Sigmoid colon (tissue), 7 donors: ENCODE data around the gene COQ10A. TPM values are rescaled to one million over a fixed set of nuclear protein-coding genes. Genes with fewer than 3 reads are reported as not detected.

Source experiments
- DNase-seq: peaks from one replicate; pipeline ENCODE4 v3.0.0-alpha.2; 2019
- H3K27ac ChIP-seq, 4 donors: fragments of 200-600 bp; sonication (generic); one replicate each; pipeline ENCODE4 v1.5.1; 2016 to 2019; ENCODE audit warnings: mild to moderate bottlenecking in 1 of 4
- H3K27me3 ChIP-seq, 3 donors: fragments of 200-600 bp; sonication (generic); one replicate each; pipeline ENCODE4 v1.5.1; 2019; ENCODE audit warnings: mild to moderate bottlenecking in 1 of 3
- H3K36me3 ChIP-seq, 4 donors: fragments of 200-600 bp; sonication (generic); one replicate each; pipeline ENCODE4 v1.5.1; 2016 to 2019
- H3K4me1 ChIP-seq, 4 donors: fragments of 200-600 bp; sonication (generic); one replicate each; pipeline ENCODE4 v1.5.1; 2017 to 2019
- H3K4me3 ChIP-seq, 4 donors: fragments of 200-600 bp; sonication (generic); one replicate each; pipeline ENCODE4 v1.5.1; 2017 to 2019; ENCODE audit warnings: mild to moderate bottlenecking in 2 of 4, moderate library complexity in 1 of 4
- H3K9me3 ChIP-seq, 4 donors: fragments of 200-600 bp in 3 of 4; sonication (generic) in 3 of 4; one replicate each; pipeline versions ENCODE4 v1.5.1 to v1.6.1; 2013 to 2019
- EP300 ChIP-seq, 4 donors: sonication (generic); formaldehyde crosslinking; IDR thresholded peaks; one replicate each; pipeline ENCODE4 v1.6.1; 2017; ENCODE audit warnings: antibody characterized with exemption in 4 of 4
- POLR2A ChIP-seq, 2 donors: fragments of 450-650 bp; IDR thresholded peaks; one replicate each; pipeline ENCODE4 v1.6.1; 2016; ENCODE audit warnings: antibody characterized with exemption in 2 of 2, mild to moderate bottlenecking in 2 of 2, moderate library complexity in 2 of 2
- POLR2AphosphoS5 ChIP-seq, 4 donors: sonication (generic); formaldehyde crosslinking; IDR thresholded peaks; one replicate each; pipeline ENCODE4 v1.6.1; 2017; ENCODE audit warnings: antibody characterized with exemption in 4 of 4
- WGBS, 2 donors: extraction: QIAGEN DNeasy Blood & Tissue Kit; methylation state at CpG; one replicate each; pipeline ENCODE4 v1.1.7; 2013; 5-methylcytosine and 5-hydroxymethylcytosine counted together
- intact Hi-C: fragments of 100-400 bp; cut with DNase I; formaldehyde crosslinking; loops from one replicate; pipeline ENCODE4 v1.15.1; 2023
- polyA plus RNA-seq, 3 donors: library from polyadenylated mRNA; stranded (reverse); fragments of 200-250 nt; gene quantifications; one replicate each; pipeline ENCODE4 v1.2.3, GENCODE V29; 2013
- total RNA-seq, 4 donors: library from RNA; depleted of rRNA; stranded (reverse); fragments of >200 nt; gene quantifications; one replicate each; pipeline ENCODE4 v1.1.0, GENCODE V29; 2016
- TF ChIP-seq, protein P1 (sequence below), 4 experiments: fragments of 450-650 bp in 3 of 4; fragments of 200-600 bp in 1 of 4; IDR thresholded peaks; one replicate each; pipeline ENCODE4 v1.5.1; 2016 to 2019; ENCODE audit warnings: antibody characterized with exemption in 4 of 4, mild to moderate bottlenecking in 3 of 4, moderate library complexity in 2 of 4
- donor health status: healthy with polysubstance abuse.
- donor health status: Bipolar disorder and iron deficiency.
- donor health status: healthy.

The COQ10A gene
- total and polyA plus RNA-seq, 7 donors: 2.4 to 25.0 (median 11.8) TPM

DNA sequence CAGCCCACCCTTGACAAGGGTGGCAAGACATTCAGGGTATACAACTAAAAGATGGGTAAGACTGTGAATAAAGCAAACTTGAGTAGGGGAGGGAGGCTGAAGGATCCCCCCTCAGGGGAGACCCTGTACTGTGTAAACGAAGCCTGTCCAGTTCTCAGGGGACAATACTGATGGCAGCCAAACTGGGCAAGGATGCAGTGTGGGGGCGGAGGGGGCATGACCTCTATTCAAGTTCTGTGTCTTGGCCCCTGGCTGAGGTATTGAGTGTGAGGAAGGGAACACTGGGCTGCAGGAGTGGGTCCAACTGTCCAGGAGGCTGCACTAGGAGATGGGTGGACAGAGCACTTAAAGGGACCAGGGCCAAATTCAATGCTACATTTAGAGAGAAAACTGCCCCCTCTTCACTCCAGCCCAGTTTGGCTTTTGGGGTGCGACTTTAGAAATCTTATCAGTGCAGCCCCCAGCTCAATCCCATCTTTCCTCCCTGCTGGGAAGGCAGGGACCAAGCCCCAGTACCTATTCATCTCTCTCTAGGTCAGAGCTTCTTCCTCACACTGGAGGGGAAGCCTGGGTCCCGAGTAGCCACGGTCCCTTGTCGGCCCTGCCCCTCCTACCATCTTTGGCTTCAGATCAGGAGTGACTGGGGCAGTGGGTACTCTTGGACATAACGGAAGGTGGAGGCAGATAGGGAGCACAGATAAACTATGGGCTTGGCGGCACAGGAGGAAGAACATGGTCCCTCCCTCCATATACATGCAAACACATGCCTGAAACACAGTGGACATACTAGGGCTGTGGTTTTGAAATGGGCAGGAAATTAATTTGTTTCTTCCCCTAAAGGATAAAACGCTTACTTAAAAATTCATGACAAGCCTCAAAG is 25.1 kb upstream of the COQ10A start:
- no peak overlapping the region for H3K27ac ChIP-seq
- H3K4me1 ChIP-seq: no peaks in the 10 kb centered on the region
- H3K36me3 ChIP-seq: peaks cover 55 to 92% (median 63%) of the 10 kb centered on the region in 4 donors
- intact Hi-C loops: no loop called here
- H3K4me3 ChIP-seq: no peak overlapping the region
- no peak for DNase-seq
- TF ChIP-seq EP300 (IDR thresholded peaks at IDR 0.05): no peak
- TF ChIP-seq, protein P1, sequence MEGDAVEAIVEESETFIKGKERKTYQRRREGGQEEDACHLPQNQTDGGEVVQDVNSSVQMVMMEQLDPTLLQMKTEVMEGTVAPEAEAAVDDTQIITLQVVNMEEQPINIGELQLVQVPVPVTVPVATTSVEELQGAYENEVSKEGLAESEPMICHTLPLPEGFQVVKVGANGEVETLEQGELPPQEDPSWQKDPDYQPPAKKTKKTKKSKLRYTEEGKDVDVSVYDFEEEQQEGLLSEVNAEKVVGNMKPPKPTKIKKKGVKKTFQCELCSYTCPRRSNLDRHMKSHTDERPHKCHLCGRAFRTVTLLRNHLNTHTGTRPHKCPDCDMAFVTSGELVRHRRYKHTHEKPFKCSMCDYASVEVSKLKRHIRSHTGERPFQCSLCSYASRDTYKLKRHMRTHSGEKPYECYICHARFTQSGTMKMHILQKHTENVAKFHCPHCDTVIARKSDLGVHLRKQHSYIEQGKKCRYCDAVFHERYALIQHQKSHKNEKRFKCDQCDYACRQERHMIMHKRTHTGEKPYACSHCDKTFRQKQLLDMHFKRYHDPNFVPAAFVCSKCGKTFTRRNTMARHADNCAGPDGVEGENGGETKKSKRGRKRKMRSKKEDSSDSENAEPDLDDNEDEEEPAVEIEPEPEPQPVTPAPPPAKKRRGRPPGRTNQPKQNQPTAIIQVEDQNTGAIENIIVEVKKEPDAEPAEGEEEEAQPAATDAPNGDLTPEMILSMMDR (IDR thresholded peaks at IDR 0.05): no peak
- TF ChIP-seq POLR2AphosphoS5 (IDR thresholded peaks at IDR 0.05): no peak
- TF ChIP-seq POLR2A (IDR thresholded peaks at IDR 0.05): no peak
- H3K27me3 ChIP-seq: no peaks in the 10 kb centered on the region
- 86 to 90% methylated on average over 9 of the region's 9 CpGs for WGBS, 2 donors
- H3K9me3 ChIP-seq: no peaks in the 10 kb centered on the region

DNA sequence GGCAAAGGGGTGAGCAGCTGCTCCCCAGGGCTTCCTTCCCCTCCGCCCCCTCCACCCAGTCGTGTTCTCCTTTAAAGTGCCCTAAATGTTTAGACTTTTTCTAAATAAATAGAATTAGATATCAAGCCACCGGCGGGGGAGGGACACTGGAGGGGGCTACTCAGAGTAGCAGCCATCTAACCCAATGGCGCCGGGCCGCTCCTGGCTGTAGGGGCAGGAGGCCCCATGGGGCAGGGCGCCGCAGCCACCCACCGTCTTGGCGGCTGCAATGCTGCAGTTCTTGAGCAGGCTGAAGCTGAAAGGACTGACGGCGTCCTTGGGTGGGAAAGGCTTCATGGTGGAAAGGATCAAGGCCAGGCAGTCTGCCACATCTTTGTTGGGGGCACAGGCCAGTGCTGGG is 23.8 kb upstream of the COQ10A start:
- H3K4me1 ChIP-seq: no peaks in the 10 kb centered on the region
- 89 to 90% methylated on average over 13 of the region's 13 CpGs for WGBS, 2 donors
- H3K27ac ChIP-seq: no peak overlapping the region
- H3K4me3 ChIP-seq: no peak overlapping the region
- no peaks in the 10 kb centered on the region for H3K27me3 ChIP-seq
- H3K9me3 ChIP-seq: no peaks in the 10 kb centered on the region
- DNase-seq: no peak
- no peak for TF ChIP-seq EP300 (IDR thresholded peaks at IDR 0.05)
- no peak for TF ChIP-seq POLR2A (IDR thresholded peaks at IDR 0.05)
- no peak for TF ChIP-seq POLR2AphosphoS5 (IDR thresholded peaks at IDR 0.05)
- TF ChIP-seq, protein P1 (IDR thresholded peaks at IDR 0.05): no peak
- peaks cover 68 to 98% (median 76%) of the 10 kb centered on the region in 4 donors for H3K36me3 ChIP-seq
- intact Hi-C loops: no loop called here

DNA sequence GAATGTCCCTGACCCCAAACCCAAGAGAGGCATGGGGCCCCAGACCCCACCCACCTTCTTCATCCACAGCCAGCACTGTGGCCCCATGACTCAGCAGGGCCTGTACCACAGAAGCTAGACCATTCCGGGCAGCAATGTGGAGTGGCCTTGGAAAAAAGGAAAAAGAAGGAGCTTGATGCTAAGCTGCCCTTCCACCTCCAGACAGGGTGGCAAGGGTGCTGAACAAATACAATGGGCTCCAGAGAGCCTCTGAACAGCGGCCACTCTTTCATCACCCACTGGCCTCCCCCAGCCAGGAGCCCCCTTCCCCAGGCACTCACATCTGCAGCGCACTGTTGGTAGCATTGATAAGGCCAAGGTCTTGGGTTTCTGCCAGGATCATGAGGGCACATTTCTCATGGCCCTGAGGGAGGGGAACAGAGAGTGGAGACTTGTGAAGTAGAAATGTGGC is 23.0 kb upstream of the COQ10A start:
- no peaks in the 10 kb centered on the region for H3K4me1 ChIP-seq
- DNase-seq: no peak
- intact Hi-C loops: no loop called here
- TF ChIP-seq EP300 (IDR thresholded peaks at IDR 0.05) (no peak), POLR2A (IDR thresholded peaks at IDR 0.05) (no peak), POLR2AphosphoS5 (IDR thresholded peaks at IDR 0.05) (no peak)
- H3K9me3 ChIP-seq: no peaks in the 10 kb centered on the region
- no peak overlapping the region for H3K4me3 ChIP-seq
- peaks cover 75 to 100% (median 83%) of the 10 kb centered on the region in 4 donors for H3K36me3 ChIP-seq
- no peak overlapping the region for H3K27ac ChIP-seq
- WGBS, 2 donors: 74 to 81% methylated on average over 3 of the region's 3 CpGs
- no peaks in the 10 kb centered on the region for H3K27me3 ChIP-seq

DNA sequence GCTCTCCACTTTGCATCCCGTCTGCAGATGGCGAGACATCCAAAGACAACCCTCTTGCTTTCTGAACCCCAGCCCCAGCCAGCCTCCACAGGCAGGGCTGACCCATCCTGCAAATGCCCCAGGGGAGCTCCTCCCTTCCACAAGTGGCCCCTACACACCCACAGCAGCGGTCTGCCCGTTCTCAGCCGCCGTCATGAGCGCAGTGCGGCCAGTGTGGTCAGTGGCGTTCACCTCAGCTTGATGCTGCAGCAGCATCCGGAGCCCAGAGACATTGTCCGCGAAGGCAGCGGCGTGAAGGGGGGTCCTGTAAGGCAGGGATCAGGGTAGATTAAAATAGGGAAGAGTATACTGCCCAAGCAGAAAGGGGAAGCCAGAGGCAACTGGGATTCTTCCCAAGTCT is 22.2 kb upstream of the COQ10A start:
- Histone ChIP-seq H3K4me1 (no peaks in the 10 kb centered on the region), H3K36me3 (peaks cover 81 to 100% (median 87%) of the 10 kb centered on the region in 4 donors), H3K4me3 (no peak overlapping the region), H3K9me3 (no peaks in the 10 kb centered on the region), H3K27me3 (no peaks in the 10 kb centered on the region), H3K27ac (no peak overlapping the region)
- TF ChIP-seq, protein P1 (IDR thresholded peaks at IDR 0.05): no peak
- TF ChIP-seq POLR2AphosphoS5 (IDR thresholded peaks at IDR 0.05) (no peak), POLR2A (IDR thresholded peaks at IDR 0.05) (no peak), EP300 (IDR thresholded peaks at IDR 0.05) (no peak)
- no peak for DNase-seq
- WGBS, 2 donors: 93 to 94% methylated on average over 14 of the region's 14 CpGs
- intact Hi-C loops: no loop called here

DNA sequence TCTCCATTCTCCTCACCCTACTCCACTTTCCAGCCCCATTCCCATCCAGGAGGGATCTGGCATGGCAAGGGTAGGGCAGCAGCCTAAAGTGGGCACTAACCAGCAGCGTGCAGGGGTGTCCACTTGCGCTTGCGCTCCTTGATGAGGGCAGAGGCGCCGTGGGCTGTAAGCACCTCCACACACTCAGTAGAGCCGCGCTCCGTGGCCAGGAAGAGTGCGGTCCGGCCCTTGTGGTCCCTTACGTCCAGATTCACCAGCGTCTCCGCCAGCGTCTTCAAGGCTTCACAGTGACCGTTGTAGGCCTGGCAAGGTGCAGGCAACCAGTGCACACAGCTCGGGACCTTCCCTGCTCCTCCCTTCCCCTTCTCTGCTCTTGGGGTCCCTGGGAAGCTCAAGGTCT is 18.8 kb upstream of the COQ10A start:
- H3K9me3 ChIP-seq: no peaks in the 10 kb centered on the region
- H3K27me3 ChIP-seq: no peaks in the 10 kb centered on the region
- no peak for DNase-seq
- no peak overlapping the region for H3K4me3 ChIP-seq
- no peaks in the 10 kb centered on the region for H3K4me1 ChIP-seq
- WGBS, 2 donors: 96 to 97% methylated on average over 16 of the region's 16 CpGs
- intact Hi-C loops: no loop called here
- no peak overlapping the region for H3K27ac ChIP-seq
- TF ChIP-seq POLR2A (IDR thresholded peaks at IDR 0.05): no peak
- TF ChIP-seq, protein P1 (IDR thresholded peaks at IDR 0.05): no peak
- no peak for TF ChIP-seq EP300 (IDR thresholded peaks at IDR 0.05)
- no peak for TF ChIP-seq POLR2AphosphoS5 (IDR thresholded peaks at IDR 0.05)
- H3K36me3 ChIP-seq: peaks cover 84 to 100% (median 93%) of the 10 kb centered on the region in 4 donors
